Right lobe of liver (tissue), 4 donors: ENCODE measurements around the gene TBC1D20.

ENCODE experiments used
- POLR2A ChIP-seq: fragments of 450-650 bp; IDR thresholded peaks from one replicate; pipeline ENCODE4 v1.6.1; 2017; ENCODE audit warnings: antibody characterized with exemption, mild to moderate bottlenecking
- TF ChIP-seq, protein P1 (sequence below), 4 donors: fragments of 200-600 bp in 3 of 4; fragments of 450-650 bp in 1 of 4; IDR thresholded peaks; one replicate each; pipeline versions ENCODE4 v1.5.1 to v1.8.0; 2016 to 2022; ENCODE audit warnings: antibody characterized with exemption in 4 of 4, mild to moderate bottlenecking in 2 of 4
- donor health status: DM: no; HTN: no; CAD: no.
- donor health status: DM: no; HTN: no; CAD: no.
- donor health status: DM: no; HTN: yes; CAD: no.

DNA sequence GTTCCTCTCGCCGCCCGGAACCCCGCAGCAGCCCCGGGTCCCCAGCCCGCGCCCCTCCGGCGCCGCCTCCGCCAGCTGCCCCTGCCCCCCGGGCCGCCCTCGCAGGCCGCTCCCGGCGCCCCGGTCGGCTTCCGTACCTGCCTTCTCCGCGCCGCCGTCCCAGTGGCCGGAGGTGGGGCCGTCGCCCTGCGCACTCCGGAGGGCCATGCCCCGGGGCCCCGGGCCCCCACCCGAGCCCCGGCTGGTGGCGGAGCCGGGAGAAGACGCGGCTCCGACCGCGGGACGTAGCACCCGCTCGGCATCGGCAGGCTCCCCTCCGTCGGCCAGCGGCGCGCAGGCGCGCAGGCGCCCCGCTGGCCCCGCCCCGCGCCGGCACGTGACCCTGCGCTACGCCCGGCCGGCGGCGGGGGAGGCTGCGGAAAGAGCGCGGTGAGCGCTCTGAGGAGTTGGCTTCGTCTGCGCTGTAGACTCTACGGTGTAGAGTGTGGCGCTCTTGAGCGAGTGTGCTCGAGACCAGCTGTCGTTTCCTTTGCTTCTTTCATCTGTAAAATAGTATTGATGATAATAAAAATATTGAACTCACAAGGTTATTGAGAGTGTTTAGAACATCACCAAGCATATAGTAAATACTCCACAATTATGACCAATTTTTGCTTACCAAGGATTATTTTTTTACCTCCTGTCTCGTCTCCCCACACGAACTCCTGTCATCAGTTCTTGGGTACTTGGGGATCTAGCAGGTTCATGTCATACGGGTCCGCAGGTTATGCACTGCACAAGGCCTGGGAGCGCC, at the start of gene TBC1D20:
- peak; percentile 93 for TF ChIP-seq POLR2A
- TF ChIP-seq, protein P1, sequence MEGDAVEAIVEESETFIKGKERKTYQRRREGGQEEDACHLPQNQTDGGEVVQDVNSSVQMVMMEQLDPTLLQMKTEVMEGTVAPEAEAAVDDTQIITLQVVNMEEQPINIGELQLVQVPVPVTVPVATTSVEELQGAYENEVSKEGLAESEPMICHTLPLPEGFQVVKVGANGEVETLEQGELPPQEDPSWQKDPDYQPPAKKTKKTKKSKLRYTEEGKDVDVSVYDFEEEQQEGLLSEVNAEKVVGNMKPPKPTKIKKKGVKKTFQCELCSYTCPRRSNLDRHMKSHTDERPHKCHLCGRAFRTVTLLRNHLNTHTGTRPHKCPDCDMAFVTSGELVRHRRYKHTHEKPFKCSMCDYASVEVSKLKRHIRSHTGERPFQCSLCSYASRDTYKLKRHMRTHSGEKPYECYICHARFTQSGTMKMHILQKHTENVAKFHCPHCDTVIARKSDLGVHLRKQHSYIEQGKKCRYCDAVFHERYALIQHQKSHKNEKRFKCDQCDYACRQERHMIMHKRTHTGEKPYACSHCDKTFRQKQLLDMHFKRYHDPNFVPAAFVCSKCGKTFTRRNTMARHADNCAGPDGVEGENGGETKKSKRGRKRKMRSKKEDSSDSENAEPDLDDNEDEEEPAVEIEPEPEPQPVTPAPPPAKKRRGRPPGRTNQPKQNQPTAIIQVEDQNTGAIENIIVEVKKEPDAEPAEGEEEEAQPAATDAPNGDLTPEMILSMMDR (IDR thresholded peaks at IDR 0.05), result peak in 3 of 4 donors; percentile 4 to 22 (median 9)
